Esophagus muscularis mucosa (tissue), 4 donors: Measurements from ENCODE around the gene MAD1L1.

Source experiments
- EP300 ChIP-seq: sonication (generic); formaldehyde crosslinking; IDR thresholded peaks from one replicate; pipeline ENCODE4 v1.6.1; 2017; ENCODE audit warnings: antibody characterized with exemption
- POLR2A ChIP-seq: fragments of 450-650 bp; IDR thresholded peaks from one replicate; pipeline ENCODE4 v1.6.1; 2017; ENCODE audit warnings: antibody characterized with exemption, moderate library complexity, mild to moderate bottlenecking, low read depth
- POLR2AphosphoS5 ChIP-seq, 2 donors: sonication (generic); formaldehyde crosslinking; IDR thresholded peaks; one replicate each; pipeline ENCODE4 v1.6.1; 2017; ENCODE audit warnings: antibody characterized with exemption in 2 of 2
- TF ChIP-seq, protein P1 (sequence below), 3 experiments: fragments of 200-600 bp in 2 of 3; fragments of 450-650 bp in 1 of 3; sonication (generic) in 2 of 3; IDR thresholded peaks; one replicate each; pipeline ENCODE4 v1.5.1; 2017 to 2019; ENCODE audit warnings: antibody characterized with exemption in 3 of 3, mild to moderate bottlenecking in 2 of 3, moderate library complexity in 1 of 3

DNA sequence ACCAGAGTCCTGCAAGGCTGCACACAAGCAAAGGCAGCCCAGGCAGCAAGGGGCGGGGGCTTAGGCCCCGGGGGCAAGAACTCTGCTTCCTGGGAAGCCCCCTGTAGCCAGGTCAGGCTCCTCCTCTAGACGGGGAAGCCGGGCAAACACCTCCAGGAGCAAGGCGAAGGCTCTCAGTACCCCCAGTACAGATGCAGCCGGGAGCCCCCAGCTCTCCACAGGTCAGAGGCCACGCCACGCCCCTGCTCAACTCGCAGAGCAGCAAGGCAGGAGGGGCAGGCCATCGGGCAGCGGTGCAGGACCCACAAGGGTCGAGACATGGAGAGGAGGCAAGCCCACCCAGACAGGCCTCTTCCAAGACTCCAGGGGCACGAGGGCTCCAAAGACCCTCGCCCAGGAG, 108.8 kb downstream of the MAD1L1 start:
- TF ChIP-seq, protein P1, sequence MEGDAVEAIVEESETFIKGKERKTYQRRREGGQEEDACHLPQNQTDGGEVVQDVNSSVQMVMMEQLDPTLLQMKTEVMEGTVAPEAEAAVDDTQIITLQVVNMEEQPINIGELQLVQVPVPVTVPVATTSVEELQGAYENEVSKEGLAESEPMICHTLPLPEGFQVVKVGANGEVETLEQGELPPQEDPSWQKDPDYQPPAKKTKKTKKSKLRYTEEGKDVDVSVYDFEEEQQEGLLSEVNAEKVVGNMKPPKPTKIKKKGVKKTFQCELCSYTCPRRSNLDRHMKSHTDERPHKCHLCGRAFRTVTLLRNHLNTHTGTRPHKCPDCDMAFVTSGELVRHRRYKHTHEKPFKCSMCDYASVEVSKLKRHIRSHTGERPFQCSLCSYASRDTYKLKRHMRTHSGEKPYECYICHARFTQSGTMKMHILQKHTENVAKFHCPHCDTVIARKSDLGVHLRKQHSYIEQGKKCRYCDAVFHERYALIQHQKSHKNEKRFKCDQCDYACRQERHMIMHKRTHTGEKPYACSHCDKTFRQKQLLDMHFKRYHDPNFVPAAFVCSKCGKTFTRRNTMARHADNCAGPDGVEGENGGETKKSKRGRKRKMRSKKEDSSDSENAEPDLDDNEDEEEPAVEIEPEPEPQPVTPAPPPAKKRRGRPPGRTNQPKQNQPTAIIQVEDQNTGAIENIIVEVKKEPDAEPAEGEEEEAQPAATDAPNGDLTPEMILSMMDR (IDR thresholded peaks at IDR 0.05) = no peak
- no peak for TF ChIP-seq POLR2A
- TF ChIP-seq POLR2AphosphoS5 (IDR thresholded peaks at IDR 0.05) = no peak
- TF ChIP-seq EP300 = no peak
